AG04450 (cell line): ENCODE measurements around the gene RGSL1. TPM values are rescaled to one million over a fixed set of nuclear protein-coding genes. Genes with fewer than 3 reads are reported as not detected.

Source experiments
- CTCF ChIA-PET: fragments of 300-600, 350-600 bp; formaldehyde crosslinking; extraction: SDS; loops from one replicate; lab custom pipeline; 2022; ENCODE audit warnings: antibody characterized with exemption, inconsistent platforms; lab: Charles Lee
- POLR2A ChIA-PET: fragments of 350-600 bp; formaldehyde crosslinking; extraction: SDS; loops from one replicate; lab custom pipeline; 2021; ENCODE audit warnings: antibody characterized with exemption, inconsistent platforms; lab: Yijun Ruan, JAX
- DNase-seq: peaks from one replicate; pipeline ENCODE4 v3.0.0-alpha.2; 2011; ENCODE audit warnings: low read depth, low spot score
- H3K27ac ChIP-seq: one replicate; pipeline ENCODE4 v1.5.1; 2012; ENCODE audit warnings: low read depth, low read length, control low read depth
- H3K27me3 ChIP-seq: one replicate; pipeline ENCODE4 v1.6.0; 2012; ENCODE audit warnings: low read length; ENCODE audit not compliant: control insufficient read depth, insufficient read depth
- H3K4me3 ChIP-seq: 2 replicates; pipeline ENCODE4 v1.5.1; 2011; ENCODE audit warnings: mild to moderate bottlenecking, low read depth, low read length, control low read depth
- H3K9me3 ChIP-seq: 2 replicates; pipeline ENCODE4 v1.5.1; 2012; ENCODE audit warnings: low read length; ENCODE audit not compliant: control insufficient read depth, insufficient read depth
- CTCF ChIP-seq: IDR thresholded peaks from 2 replicates; pipeline ENCODE4 v1.5.1; 2011; ENCODE audit warnings: low read depth, low read length, control low read depth, inconsistent platforms
- polyA plus RNA-seq: library from polyadenylated mRNA; depleted of rRNA; stranded (reverse); fragments of >200 nt; gene quantifications from 2 replicates; pipeline ENCODE4 v1.2.3, GENCODE V29; 2011

RGSL1 gene
- polyA plus RNA-seq, 1 experiment = not detected

GRCh38 chr1:182430263-182431068 lies 19.5 kb upstream of the RGSL1 start:
- DNase-seq = no peak
- Histone ChIP-seq H3K27ac (no peak overlapping the region), H3K27me3 (peaks cover 2% of the 10 kb centered on the region), H3K9me3 (no peaks in the 10 kb centered on the region), H3K4me3 (no peak overlapping the region)
- POLR2A ChIA-PET = no interaction called here
- no peak for TF ChIP-seq CTCF
- CTCF ChIA-PET = no interaction called here

- no peak overlapping the region for H3K27ac ChIP-seq
- no peak for TF ChIP-seq CTCF
- H3K9me3 ChIP-seq = no peaks in the 10 kb centered on the region
- ChIA-PET CTCF (no interaction called here), POLR2A (no interaction called here)
- no peak for DNase-seq
- H3K27me3 ChIP-seq = peaks cover 2% of the 10 kb centered on the region
- H3K4me3 ChIP-seq = no peak overlapping the region
Observed at GRCh38 chr1:182431278-182431677, 18.7 kb upstream of the RGSL1 start.

- TF ChIP-seq CTCF = no peak
- ChIA-PET CTCF (no interaction called here), POLR2A (no interaction called here)
- H3K9me3 ChIP-seq = no peaks in the 10 kb centered on the region
- no peak overlapping the region for H3K4me3 ChIP-seq
- no peak overlapping the region for H3K27ac ChIP-seq
- no peak for DNase-seq
- peaks cover 4% of the 10 kb centered on the region for H3K27me3 ChIP-seq
Observed at GRCh38 chr1:182433580-182433979, 16.4 kb upstream of the RGSL1 start.

- POLR2A ChIA-PET = no interaction called here
- Histone ChIP-seq H3K27me3 (peaks cover 2% of the 10 kb centered on the region), H3K27ac (no peak overlapping the region), H3K4me3 (no peak overlapping the region), H3K9me3 (no peaks in the 10 kb centered on the region)
- DNase-seq = no peak
- CTCF ChIA-PET = interaction anchor here (0.7 kb wide), 1 partner anchor 16 kb away, joined by 3 read pairs; no protein-coding TSS in a partner anchor
- no peak for TF ChIP-seq CTCF
Observed at GRCh38 chr1:182438326-182438725, 11.6 kb upstream of the RGSL1 start.

- H3K4me3 ChIP-seq = no peak overlapping the region
- no peak for TF ChIP-seq CTCF
- no peaks in the 10 kb centered on the region for H3K27me3 ChIP-seq
- ChIA-PET POLR2A (no interaction called here), CTCF (interaction anchor here (0.6 kb wide), 1 partner anchor 29 kb away, joined by 3 read pairs; no protein-coding TSS in a partner anchor)
- no peaks in the 10 kb centered on the region for H3K9me3 ChIP-seq
- no peak for DNase-seq
- no peak overlapping the region for H3K27ac ChIP-seq
Observed at GRCh38 chr1:182441719-182442118, 8.2 kb upstream of the RGSL1 start.
